Measurements from ENCODE around the gene GALNT10. TPM values are rescaled to one million over a fixed set of nuclear protein-coding genes. Genes with fewer than 3 reads are reported as not detected.

GALNT10 gene
- total and polyA plus RNA-seq, 2 experiments from 2014 or later = 3.2 to 12.9 TPM

- no peak for TF ChIP-seq JUNB (IDR thresholded peaks at IDR 0.05; ENCODE audit: unreplicated experiment)
- TF ChIP-seq ETS1 (IDR thresholded peaks at IDR 0.05) = no peak
- no peak for TF ChIP-seq REST (IDR thresholded peaks at IDR 0.05; ENCODE audit: unreplicated experiment)
- TF ChIP-seq ZNF114 (CRISPR knock-in tag; IDR thresholded peaks at IDR 0.05) = no peak
- no peak for TF ChIP-seq CTCF (conservative IDR thresholded peaks at IDR 0.05; ENCODE audit: low read depth in 2 of 2)
- TF ChIP-seq EZH2 (IDR thresholded peaks at IDR 0.05; ENCODE audit: low read depth, unreplicated experiment) = no peak
- no peak for TF ChIP-seq CREB1 (CRISPR knock-in tag; IDR thresholded peaks at IDR 0.05; ENCODE audit: low read depth)
- TF ChIP-seq, protein P1, sequence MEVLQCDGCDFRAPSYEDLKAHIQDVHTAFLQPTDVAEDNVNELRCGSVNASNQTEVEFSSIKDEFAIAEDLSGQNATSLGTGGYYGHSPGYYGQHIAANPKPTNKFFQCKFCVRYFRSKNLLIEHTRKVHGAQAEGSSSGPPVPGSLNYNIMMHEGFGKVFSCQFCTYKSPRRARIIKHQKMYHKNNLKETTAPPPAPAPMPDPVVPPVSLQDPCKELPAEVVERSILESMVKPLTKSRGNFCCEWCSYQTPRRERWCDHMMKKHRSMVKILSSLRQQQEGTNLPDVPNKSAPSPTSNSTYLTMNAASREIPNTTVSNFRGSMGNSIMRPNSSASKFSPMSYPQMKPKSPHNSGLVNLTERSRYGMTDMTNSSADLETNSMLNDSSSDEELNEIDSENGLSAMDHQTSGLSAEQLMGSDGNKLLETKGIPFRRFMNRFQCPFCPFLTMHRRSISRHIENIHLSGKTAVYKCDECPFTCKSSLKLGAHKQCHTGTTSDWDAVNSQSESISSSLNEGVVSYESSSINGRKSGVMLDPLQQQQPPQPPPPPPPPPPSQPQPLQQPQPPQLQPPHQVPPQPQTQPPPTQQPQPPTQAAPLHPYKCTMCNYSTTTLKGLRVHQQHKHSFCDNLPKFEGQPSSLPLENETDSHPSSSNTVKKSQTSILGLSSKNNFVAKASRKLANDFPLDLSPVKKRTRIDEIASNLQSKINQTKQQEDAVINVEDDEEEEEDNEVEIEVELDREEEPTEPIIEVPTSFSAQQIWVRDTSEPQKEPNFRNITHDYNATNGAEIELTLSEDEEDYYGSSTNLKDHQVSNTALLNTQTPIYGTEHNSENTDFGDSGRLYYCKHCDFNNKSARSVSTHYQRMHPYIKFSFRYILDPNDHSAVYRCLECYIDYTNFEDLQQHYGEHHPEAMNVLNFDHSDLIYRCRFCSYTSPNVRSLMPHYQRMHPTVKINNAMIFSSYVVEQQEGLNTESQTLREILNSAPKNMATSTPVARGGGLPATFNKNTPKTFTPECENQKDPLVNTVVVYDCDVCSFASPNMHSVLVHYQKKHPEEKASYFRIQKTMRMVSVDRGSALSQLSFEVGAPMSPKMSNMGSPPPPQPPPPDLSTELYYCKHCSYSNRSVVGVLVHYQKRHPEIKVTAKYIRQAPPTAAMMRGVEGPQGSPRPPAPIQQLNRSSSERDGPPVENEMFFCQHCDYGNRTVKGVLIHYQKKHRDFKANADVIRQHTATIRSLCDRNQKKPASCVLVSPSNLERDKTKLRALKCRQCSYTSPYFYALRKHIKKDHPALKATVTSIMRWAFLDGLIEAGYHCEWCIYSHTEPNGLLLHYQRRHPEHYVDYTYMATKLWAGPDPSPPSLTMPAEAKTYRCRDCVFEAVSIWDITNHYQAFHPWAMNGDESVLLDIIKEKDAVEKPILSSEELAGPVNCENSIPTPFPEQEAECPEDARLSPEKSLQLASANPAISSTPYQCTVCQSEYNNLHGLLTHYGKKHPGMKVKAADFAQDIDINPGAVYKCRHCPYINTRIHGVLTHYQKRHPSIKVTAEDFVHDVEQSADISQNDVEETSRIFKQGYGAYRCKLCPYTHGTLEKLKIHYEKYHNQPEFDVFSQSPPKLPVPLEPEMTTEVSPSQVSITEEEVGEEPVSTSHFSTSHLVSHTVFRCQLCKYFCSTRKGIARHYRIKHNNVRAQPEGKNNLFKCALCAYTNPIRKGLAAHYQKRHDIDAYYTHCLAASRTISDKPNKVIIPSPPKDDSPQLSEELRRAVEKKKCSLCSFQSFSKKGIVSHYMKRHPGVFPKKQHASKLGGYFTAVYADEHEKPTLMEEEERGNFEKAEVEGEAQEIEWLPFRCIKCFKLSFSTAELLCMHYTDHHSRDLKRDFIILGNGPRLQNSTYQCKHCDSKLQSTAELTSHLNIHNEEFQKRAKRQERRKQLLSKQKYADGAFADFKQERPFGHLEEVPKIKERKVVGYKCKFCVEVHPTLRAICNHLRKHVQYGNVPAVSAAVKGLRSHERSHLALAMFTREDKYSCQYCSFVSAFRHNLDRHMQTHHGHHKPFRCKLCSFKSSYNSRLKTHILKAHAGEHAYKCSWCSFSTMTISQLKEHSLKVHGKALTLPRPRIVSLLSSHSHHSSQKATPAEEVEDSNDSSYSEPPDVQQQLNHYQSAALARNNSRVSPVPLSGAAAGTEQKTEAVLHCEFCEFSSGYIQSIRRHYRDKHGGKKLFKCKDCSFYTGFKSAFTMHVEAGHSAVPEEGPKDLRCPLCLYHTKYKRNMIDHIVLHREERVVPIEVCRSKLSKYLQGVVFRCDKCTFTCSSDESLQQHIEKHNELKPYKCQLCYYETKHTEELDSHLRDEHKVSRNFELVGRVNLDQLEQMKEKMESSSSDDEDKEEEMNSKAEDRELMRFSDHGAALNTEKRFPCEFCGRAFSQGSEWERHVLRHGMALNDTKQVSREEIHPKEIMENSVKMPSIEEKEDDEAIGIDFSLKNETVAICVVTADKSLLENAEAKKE (CRISPR knock-in tag; IDR thresholded peaks at IDR 0.05) = no peak
- TF ChIP-seq EZH2phosphoT487 (IDR thresholded peaks at IDR 0.05; ENCODE audit: unreplicated experiment) = no peak
- no peak for TF ChIP-seq STAT1 (IDR thresholded peaks at IDR 0.05; ENCODE audit: unreplicated experiment)
- no peak for TF ChIP-seq ZNF331 (CRISPR knock-in tag; IDR thresholded peaks at IDR 0.05; ENCODE audit: low read depth)
- TF ChIP-seq POLR2AphosphoS5 (IDR thresholded peaks at IDR 0.05; ENCODE audit: low read depth) = no peak
- TF ChIP-seq NANOG (IDR thresholded peaks at IDR 0.05; ENCODE audit: borderline replicate concordance) = no peak
- no peaks in the 10 kb centered on the region for H3K27me3 ChIP-seq (ENCODE audit: insufficient read depth)
- H3K4me1 Mint-ChIP-seq = no peaks in the 10 kb centered on the region; the same call in 2 of the 3 replicates
- no peak overlapping the region for H3K27ac Mint-ChIP-seq
- H3K4me2 ChIP-seq = no peak overlapping the region
- H3K79me2 ChIP-seq (replicated peaks; ENCODE audit: insufficient read depth) = no peaks in the 10 kb centered on the region
- no peaks in the 10 kb centered on the region for H3K36me3 Mint-ChIP-seq (ENCODE audit: low read depth)
- peaks cover 3% of the 10 kb centered on the region for H3K27me3 Mint-ChIP-seq (ENCODE audit: insufficient read depth, low read depth, poor library complexity)
- H3K9me2 ChIP-seq (ENCODE audit: insufficient read depth) = no peaks in the 10 kb centered on the region
- no peaks in the 10 kb centered on the region for H3K36me3 ChIP-seq (ENCODE audit: insufficient read depth)
- H3K4me3 Mint-ChIP-seq = no peak overlapping the region
- H4K20me1 ChIP-seq (replicated peaks; ENCODE audit: insufficient read depth) = no peaks in the 10 kb centered on the region
- H3K4me1 ChIP-seq (ENCODE audit: insufficient read depth) = no peaks in the 10 kb centered on the region
- H3K4me3 ChIP-seq = no peak overlapping the region
- H3K27ac ChIP-seq (ENCODE audit: low read depth) = no peak overlapping the region
- DNase-seq (ENCODE audit: low spot score) (no peak), ATAC-seq (no peak)
- no peaks in the 10 kb centered on the region for H3K9me3 Mint-ChIP-seq
- no peaks in the 10 kb centered on the region for H3F3A ChIP-seq (replicated peaks; ENCODE audit: low read depth)
- H2AFZ ChIP-seq = no peak overlapping the region
Measured at GRCh38 chr5:154325566-154325965, 135.0 kb downstream of the GALNT10 start.

Measured in GM23338 (cell line).